ENCODE measurements around the gene ABI1.

DNA sequence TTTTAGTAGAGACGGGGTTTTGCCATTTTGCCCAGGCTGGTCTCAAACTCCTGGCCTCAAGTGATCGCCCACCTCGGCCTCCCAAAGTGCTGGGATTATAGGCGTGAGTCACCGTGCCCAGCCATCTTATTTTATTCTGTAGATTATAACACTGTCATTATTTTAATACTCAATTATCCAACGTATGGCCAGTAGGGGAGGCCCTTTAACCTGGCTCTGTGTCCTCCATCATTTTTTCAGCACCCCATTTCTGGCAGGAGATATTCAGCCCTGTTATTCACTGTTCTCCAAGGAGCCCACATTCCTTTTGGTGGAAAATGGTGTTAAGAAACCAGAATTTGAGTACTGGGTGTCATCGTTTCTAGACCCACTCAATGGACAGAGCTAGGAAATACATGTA is 131.8 kb downstream of the ABI1 start:
- TF ChIP-seq YY1 (tag by site-specific recombination; IDR thresholded peaks at IDR 0.05): no peak
- TF ChIP-seq, protein P1, sequence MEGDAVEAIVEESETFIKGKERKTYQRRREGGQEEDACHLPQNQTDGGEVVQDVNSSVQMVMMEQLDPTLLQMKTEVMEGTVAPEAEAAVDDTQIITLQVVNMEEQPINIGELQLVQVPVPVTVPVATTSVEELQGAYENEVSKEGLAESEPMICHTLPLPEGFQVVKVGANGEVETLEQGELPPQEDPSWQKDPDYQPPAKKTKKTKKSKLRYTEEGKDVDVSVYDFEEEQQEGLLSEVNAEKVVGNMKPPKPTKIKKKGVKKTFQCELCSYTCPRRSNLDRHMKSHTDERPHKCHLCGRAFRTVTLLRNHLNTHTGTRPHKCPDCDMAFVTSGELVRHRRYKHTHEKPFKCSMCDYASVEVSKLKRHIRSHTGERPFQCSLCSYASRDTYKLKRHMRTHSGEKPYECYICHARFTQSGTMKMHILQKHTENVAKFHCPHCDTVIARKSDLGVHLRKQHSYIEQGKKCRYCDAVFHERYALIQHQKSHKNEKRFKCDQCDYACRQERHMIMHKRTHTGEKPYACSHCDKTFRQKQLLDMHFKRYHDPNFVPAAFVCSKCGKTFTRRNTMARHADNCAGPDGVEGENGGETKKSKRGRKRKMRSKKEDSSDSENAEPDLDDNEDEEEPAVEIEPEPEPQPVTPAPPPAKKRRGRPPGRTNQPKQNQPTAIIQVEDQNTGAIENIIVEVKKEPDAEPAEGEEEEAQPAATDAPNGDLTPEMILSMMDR (tag by site-specific recombination; IDR thresholded peaks at IDR 0.05): no peak
- TF ChIP-seq ZNF366 (tag by site-specific recombination; conservative IDR thresholded peaks at IDR 0.05): no peak
- TF ChIP-seq, protein P2, sequence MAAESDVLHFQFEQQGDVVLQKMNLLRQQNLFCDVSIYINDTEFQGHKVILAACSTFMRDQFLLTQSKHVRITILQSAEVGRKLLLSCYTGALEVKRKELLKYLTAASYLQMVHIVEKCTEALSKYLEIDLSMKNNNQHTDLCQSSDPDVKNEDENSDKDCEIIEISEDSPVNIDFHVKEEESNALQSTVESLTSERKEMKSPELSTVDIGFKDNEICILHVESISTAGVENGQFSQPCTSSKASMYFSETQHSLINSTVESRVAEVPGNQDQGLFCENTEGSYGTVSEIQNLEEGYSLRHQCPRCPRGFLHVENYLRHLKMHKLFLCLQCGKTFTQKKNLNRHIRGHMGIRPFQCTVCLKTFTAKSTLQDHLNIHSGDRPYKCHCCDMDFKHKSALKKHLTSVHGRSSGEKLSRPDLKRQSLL (tag by site-specific recombination; IDR thresholded peaks at IDR 0.05): no peak

All from HEK293 (cell line).